ENCODE results near the gene PSRC1. TPM values are rescaled to one million over a fixed set of nuclear protein-coding genes. Genes with fewer than 3 reads are reported as not detected.

The PSRC1 gene
- total and polyA plus RNA-seq, 2 donors (not counting 3 experiments of a cell fraction or from before 2014, with no cell fraction given), result 25.0 to 29.3 TPM

- Histone ChIP-seq H3K36me3 (ENCODE audit: control insufficient read depth in 2 of 2, extremely low read depth in 1 of 2, insufficient read depth in 2 of 2, low read length in 2 of 2) (no peaks in the 10 kb centered on the region), H3K4me3 (replicated peaks in 1 of 3; ENCODE audit: insufficient read depth in 1 of 3, low read depth in 1 of 3, low read length in 3 of 3) (no peak overlapping the region), H2AFZ (ENCODE audit: low read depth, low read length) (no peak overlapping the region), H3K4me2 (ENCODE audit: insufficient read depth, low read length) (no peak overlapping the region), H3K4me1 (ENCODE audit: control insufficient read depth, extremely low read depth, insufficient read depth, low read length) (no peaks in the 10 kb centered on the region), H3K79me2 (ENCODE audit: control insufficient read depth, insufficient read depth, low read length) (no peaks in the 10 kb centered on the region), H3K9ac (replicated peaks; ENCODE audit: extremely low read depth, insufficient read depth, low read length) (no peak overlapping the region), H3K27me3 (ENCODE audit: control insufficient read depth in 2 of 2, insufficient read depth in 2 of 2, low read length in 2 of 2) (no peaks in the 10 kb centered on the region), H3K9me1 (replicated peaks; ENCODE audit: control insufficient read depth, extremely low read depth, insufficient read depth, low read length) (no peaks in the 10 kb centered on the region), H4K20me1 (replicated peaks; ENCODE audit: control insufficient read depth, extremely low read depth, insufficient read depth, low read length) (no peaks in the 10 kb centered on the region), H3K27ac (ENCODE audit: insufficient read depth, low read depth, low read length) (no peak overlapping the region), H3K9me3 (replicated peaks; ENCODE audit: control insufficient read depth, insufficient read depth, low read length) (no peaks in the 10 kb centered on the region)
- TF ChIP-seq EZH2 (IDR thresholded peaks at IDR 0.05; ENCODE audit: borderline replicate concordance, low read depth, low read length, severe bottlenecking), result no peak
- FAIRE-seq (no peak), DNase-seq (ENCODE audit: low read depth, low spot score) (no peak)
- ChIA-PET CTCF (interaction anchor here (0.9 kb wide), 1 partner anchor 263 kb away, joined by 3 read pairs; no protein-coding TSS in a partner anchor), POLR2A (no interaction called here)
- intact Hi-C loops (cut with micrococcal nuclease), result loop anchor here (10.0 kb wide), 1 partner anchor 215 kb away; the partner anchor contains the start of gene ATXN7L2
- BruUV-seq (replicated peaks), result no TSS peak
- dilution Hi-C loops (cut with MboI; ENCODE audit: extremely low pct_ligation_motif_present, low sequenced_read_pairs), result no loop called here
Observed at GRCh38 chr1:109269981-109270622, 12.8 kb downstream of the PSRC1 start.

- POLR2A ChIA-PET, result no interaction called here
Observed at GRCh38 chr1:109269212-109269980, 13.5 kb downstream of the PSRC1 start.

More at GRCh38 chr1:109269212-109269980, 13.5 kb downstream of the PSRC1 start:
- no peak overlapping the region for H3K4me3 ChIP-seq (replicated peaks in 1 of 3; ENCODE audit: insufficient read depth in 1 of 3, low read depth in 1 of 3, low read length in 3 of 3)
- no peak overlapping the region for H3K27ac ChIP-seq (ENCODE audit: insufficient read depth, low read depth, low read length)
- no peaks in the 10 kb centered on the region for H4K20me1 ChIP-seq (replicated peaks; ENCODE audit: control insufficient read depth, extremely low read depth, insufficient read depth, low read length)
- no peak for FAIRE-seq
- intact Hi-C loops (cut with micrococcal nuclease) (no loop called here), dilution Hi-C loops (cut with MboI; ENCODE audit: extremely low pct_ligation_motif_present, low sequenced_read_pairs) (no loop called here)
- H3K79me2 ChIP-seq (ENCODE audit: control insufficient read depth, insufficient read depth, low read length), result no peaks in the 10 kb centered on the region
- no peak overlapping the region for H3K4me2 ChIP-seq (ENCODE audit: insufficient read depth, low read length)
- no peaks in the 10 kb centered on the region for H3K4me1 ChIP-seq (ENCODE audit: control insufficient read depth, extremely low read depth, insufficient read depth, low read length)
- no peaks in the 10 kb centered on the region for H3K27me3 ChIP-seq (ENCODE audit: control insufficient read depth in 2 of 2, insufficient read depth in 2 of 2, low read length in 2 of 2)
- no TSS peak for BruUV-seq (replicated peaks)
- H3K36me3 ChIP-seq (ENCODE audit: control insufficient read depth in 2 of 2, extremely low read depth in 1 of 2, insufficient read depth in 2 of 2, low read length in 2 of 2), result no peaks in the 10 kb centered on the region
- no peaks in the 10 kb centered on the region for H3K9me3 ChIP-seq (replicated peaks; ENCODE audit: control insufficient read depth, insufficient read depth, low read length)
- no peak overlapping the region for H3K9ac ChIP-seq (replicated peaks; ENCODE audit: extremely low read depth, insufficient read depth, low read length)
- CTCF ChIA-PET, result interaction anchor here (0.9 kb wide), 1 partner anchor 264 kb away, joined by 3 read pairs; no protein-coding TSS in a partner anchor
- no peak for DNase-seq (ENCODE audit: low read depth, low spot score)
- no peaks in the 10 kb centered on the region for H3K9me1 ChIP-seq (replicated peaks; ENCODE audit: control insufficient read depth, extremely low read depth, insufficient read depth, low read length)
- no peak overlapping the region for H2AFZ ChIP-seq (ENCODE audit: low read depth, low read length)
- TF ChIP-seq EZH2 (IDR thresholded peaks at IDR 0.05; ENCODE audit: borderline replicate concordance, low read depth, low read length, severe bottlenecking), result no peak
- TF ChIP-seq MYC (IDR thresholded peaks at IDR 0.05; ENCODE audit: low read depth, low read length), result no peak
- TF ChIP-seq FOS (IDR thresholded peaks at IDR 0.05; ENCODE audit: borderline replicate concordance, insufficient read depth, low read length), result no peak
- no peak for TF ChIP-seq POLR2AphosphoS5 (IDR thresholded peaks at IDR 0.05; ENCODE audit: insufficient read depth, low read depth, low read length)
- TF ChIP-seq JUN (IDR thresholded peaks at IDR 0.05; ENCODE audit: borderline replicate concordance, insufficient read depth, insufficient read length, low read depth), result no peak
- TF ChIP-seq, protein P1, sequence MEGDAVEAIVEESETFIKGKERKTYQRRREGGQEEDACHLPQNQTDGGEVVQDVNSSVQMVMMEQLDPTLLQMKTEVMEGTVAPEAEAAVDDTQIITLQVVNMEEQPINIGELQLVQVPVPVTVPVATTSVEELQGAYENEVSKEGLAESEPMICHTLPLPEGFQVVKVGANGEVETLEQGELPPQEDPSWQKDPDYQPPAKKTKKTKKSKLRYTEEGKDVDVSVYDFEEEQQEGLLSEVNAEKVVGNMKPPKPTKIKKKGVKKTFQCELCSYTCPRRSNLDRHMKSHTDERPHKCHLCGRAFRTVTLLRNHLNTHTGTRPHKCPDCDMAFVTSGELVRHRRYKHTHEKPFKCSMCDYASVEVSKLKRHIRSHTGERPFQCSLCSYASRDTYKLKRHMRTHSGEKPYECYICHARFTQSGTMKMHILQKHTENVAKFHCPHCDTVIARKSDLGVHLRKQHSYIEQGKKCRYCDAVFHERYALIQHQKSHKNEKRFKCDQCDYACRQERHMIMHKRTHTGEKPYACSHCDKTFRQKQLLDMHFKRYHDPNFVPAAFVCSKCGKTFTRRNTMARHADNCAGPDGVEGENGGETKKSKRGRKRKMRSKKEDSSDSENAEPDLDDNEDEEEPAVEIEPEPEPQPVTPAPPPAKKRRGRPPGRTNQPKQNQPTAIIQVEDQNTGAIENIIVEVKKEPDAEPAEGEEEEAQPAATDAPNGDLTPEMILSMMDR (IDR thresholded peaks at IDR 0.05; ENCODE audit: extremely low read depth in 1 of 2, insufficient read depth in 1 of 2, low read depth in 1 of 2, low read length in 2 of 2), result no peak
- TF ChIP-seq, protein P2, sequence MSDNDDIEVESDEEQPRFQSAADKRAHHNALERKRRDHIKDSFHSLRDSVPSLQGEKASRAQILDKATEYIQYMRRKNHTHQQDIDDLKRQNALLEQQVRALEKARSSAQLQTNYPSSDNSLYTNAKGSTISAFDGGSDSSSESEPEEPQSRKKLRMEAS (IDR thresholded peaks at IDR 0.05; ENCODE audit: insufficient read depth, insufficient read length), result no peak
- no peak for TF ChIP-seq POLR2A (IDR thresholded peaks at IDR 0.05; ENCODE audit: low read depth, low read length)
- no peak for TF ChIP-seq GATA2 (IDR thresholded peaks at IDR 0.05; ENCODE audit: insufficient read depth, insufficient read length, low read depth, low read length)

All from endothelial cell of umbilical vein (primary cell).